ENCODE results near the gene AFG3L2.

Gene AFG3L2

DNA sequence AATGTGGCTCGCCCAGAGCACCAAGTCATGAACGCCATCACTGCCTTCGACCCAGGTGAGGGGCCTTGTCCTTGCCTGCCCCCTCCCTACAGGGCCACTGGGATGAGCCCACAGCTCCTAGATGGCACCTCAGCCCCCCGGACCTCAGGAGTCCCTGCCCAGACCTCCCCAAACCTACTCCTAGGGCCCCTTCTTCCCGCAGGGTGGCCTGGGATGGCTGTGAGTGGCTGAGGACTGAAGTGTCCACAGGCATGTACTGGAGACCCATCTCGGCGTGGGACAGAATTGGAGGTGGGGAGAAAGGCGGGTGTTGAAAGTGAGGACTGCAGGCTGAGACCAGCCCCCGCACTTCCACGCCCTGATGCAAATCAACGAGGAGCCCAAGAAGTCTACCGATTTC lies 71.8 kb downstream of the AFG3L2 start:
- peaks cover 32% of the 10 kb centered on the region for H3K27me3 ChIP-seq (ENCODE audit: control insufficient read depth, insufficient read depth, low read length)
- H3K4me3 ChIP-seq (ENCODE audit: low read depth, low read length) = no peak overlapping the region
- no peaks in the 10 kb centered on the region for H3K36me3 ChIP-seq (ENCODE audit: control insufficient read depth, insufficient read depth, low read length)
- H3K4me1 ChIP-seq (ENCODE audit: control insufficient read depth, insufficient read depth, low read length) = peaks cover 13% of the 10 kb centered on the region
- no peaks in the 10 kb centered on the region for H3K9me3 ChIP-seq (ENCODE audit: control insufficient read depth, insufficient read depth, low read length)
- H3K9ac ChIP-seq (ENCODE audit: low read depth, low read length) = no peak overlapping the region

DNA sequence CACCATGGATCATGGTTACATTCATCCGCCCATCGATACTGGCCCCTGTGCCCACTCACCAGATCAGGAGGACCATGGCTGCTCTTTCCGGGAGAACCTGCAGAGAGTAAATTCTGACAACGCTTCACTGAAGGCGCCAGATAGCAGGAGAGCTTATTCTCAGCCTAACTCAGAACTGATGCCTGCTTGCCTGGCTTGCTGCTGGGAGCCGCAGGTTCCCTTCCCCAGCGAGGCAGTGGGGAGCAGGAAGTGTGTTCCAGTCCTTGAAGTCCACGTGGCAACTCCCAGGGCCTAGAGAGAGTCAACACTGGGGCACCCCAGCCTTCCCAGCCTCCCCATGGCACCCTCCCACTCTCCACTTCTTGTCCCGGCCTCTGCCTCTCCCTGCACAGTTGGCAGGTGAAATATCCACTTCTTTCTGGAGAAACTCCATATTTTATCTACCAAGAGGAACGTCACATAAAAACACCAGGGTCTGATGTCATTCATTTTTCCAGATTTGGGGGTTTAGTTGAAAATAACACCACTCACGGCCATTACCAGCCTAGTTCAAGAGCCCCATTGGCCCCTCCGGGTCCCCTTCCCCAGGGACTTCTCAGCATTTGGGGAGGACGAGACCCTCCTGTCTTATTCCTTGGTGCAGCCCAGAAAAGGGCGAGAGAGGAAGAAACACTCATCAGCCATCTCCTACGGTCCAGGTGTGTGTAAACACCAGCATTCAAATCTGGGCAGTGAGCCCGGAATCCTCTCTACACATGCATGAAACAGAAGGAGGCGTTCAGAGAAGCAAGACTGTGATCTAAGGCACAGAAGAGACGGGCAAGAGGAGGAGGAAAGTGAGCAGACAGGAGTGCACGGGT lies 72.4 kb downstream of the AFG3L2 start:
- no peak overlapping the region for H3K4me3 ChIP-seq (ENCODE audit: low read depth, low read length)
- no peaks in the 10 kb centered on the region for H3K9me3 ChIP-seq (ENCODE audit: control insufficient read depth, insufficient read depth, low read length)
- peaks cover 11% of the 10 kb centered on the region for H3K4me1 ChIP-seq (ENCODE audit: control insufficient read depth, insufficient read depth, low read length)
- H3K9ac ChIP-seq (ENCODE audit: low read depth, low read length) = no peak overlapping the region
- H3K27me3 ChIP-seq (ENCODE audit: control insufficient read depth, insufficient read depth, low read length) = peaks cover 32% of the 10 kb centered on the region
- H3K36me3 ChIP-seq (ENCODE audit: control insufficient read depth, insufficient read depth, low read length) = no peaks in the 10 kb centered on the region

DNA sequence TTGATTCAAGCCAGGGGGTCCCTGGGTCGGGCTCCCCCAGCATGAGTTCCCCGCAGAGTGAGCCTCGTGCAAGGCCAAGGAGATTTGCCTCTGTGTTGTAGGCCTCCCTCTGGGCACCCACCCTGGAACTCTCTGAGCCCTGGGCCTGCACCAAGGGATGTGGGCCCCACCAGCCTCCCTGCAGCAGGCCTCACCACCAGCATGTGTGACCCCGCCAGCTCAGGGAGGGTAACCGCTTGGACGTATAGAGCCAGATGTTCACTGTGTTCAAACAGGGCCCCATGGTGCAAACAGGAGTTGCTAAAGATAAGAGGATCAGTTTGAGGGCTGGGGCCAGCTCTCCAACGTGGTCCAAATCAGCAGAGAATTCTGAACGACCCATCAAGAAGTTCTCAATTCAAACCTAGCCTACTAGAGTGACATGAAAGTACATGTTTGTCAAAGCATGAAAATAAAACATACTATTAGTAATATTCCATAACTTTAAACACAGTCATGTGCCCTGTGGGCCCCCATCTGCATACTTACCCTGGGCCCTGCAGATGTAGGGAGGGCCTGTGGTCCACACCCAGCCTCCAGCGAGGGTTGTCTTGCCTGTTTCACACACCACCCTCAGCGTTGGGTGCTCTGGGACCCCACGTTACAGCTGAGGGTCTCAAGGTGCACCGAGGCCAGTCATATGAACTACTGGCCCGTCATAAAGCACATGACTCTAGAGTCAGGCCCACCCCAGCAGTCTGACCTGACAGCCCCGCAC lies 74.5 kb downstream of the AFG3L2 start:
- Histone ChIP-seq H3K36me3 (ENCODE audit: control insufficient read depth, insufficient read depth, low read length) (no peaks in the 10 kb centered on the region), H3K4me3 (ENCODE audit: low read depth, low read length) (no peak overlapping the region), H3K4me1 (ENCODE audit: control insufficient read depth, insufficient read depth, low read length) (peaks cover 9% of the 10 kb centered on the region), H3K27me3 (ENCODE audit: control insufficient read depth, insufficient read depth, low read length) (peaks cover 32% of the 10 kb centered on the region), H3K9ac (ENCODE audit: low read depth, low read length) (no peak overlapping the region), H3K9me3 (ENCODE audit: control insufficient read depth, insufficient read depth, low read length) (no peaks in the 10 kb centered on the region)

DNA sequence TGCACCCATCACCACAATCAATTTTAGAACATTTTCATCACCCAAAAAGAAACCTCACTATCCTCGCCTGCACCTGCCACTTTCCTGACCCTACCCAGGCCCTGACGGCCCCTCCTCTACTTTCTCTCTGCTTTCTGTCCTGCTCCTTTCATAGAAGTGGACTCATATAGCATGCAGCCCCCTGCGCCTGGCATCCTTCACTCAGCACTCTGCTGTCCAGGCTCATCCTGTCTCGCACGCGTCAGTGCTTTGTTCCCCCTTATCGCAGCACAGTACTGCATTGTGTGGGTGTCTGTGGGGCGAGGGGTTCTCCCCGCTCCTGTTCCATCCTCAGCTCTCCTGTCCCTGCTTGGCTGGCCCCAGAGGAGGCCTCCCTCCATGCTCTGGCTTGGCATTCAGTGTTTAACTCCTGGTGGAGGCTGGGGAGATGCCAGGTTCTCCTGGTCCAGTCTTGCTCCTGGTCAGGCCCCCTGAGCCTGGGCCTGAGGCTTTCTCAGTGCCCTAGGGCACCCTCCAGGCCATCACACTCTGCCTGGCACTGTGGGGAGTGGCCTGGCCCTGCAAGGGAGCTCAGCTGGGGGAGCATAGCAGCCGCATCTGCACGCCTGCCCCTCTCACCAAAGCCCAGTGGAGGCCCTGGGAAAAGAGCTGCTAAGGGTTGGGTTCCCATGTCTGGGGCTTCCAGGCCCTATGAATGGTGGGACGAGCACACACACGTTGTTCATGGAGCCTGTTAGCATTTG lies 75.6 kb downstream of the AFG3L2 start:
- Histone ChIP-seq H3K9ac (ENCODE audit: low read depth, low read length) (no peak overlapping the region), H3K9me3 (ENCODE audit: control insufficient read depth, insufficient read depth, low read length) (no peaks in the 10 kb centered on the region), H3K27me3 (ENCODE audit: control insufficient read depth, insufficient read depth, low read length) (peaks cover 22% of the 10 kb centered on the region), H3K36me3 (ENCODE audit: control insufficient read depth, insufficient read depth, low read length) (no peaks in the 10 kb centered on the region), H3K4me3 (ENCODE audit: low read depth, low read length) (no peak overlapping the region), H3K4me1 (ENCODE audit: control insufficient read depth, insufficient read depth, low read length) (peaks cover 5% of the 10 kb centered on the region)

GRCh38 chr18:12299862-12300261 lies 77.2 kb downstream of the AFG3L2 start:
- no peaks in the 10 kb centered on the region for H3K4me1 ChIP-seq (ENCODE audit: control insufficient read depth, insufficient read depth, low read length)

DNA sequence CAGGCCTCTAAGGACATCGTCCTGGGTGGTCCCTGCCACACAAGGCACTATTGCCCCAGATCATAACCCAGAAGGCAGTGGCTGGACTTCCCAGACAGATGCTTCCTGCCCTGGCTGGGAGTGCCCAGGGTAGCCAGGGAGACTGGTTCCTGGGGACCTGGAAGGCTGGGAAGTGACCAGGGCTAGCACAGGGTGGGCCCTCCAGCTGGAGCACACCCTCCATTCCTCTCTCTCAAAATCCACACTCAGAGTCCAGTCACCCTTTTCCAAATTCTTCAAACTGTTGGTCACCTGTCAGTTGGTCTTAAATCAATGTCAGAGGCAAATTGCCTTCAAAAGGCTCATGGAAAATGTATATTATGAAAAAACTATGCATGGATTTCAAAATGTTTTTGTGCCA lies 80.6 kb downstream of the AFG3L2 start:
- H3K4me3 ChIP-seq (ENCODE audit: low read depth, low read length) = no peak overlapping the region
- no peaks in the 10 kb centered on the region for H3K27me3 ChIP-seq (ENCODE audit: control insufficient read depth, insufficient read depth, low read length)
- H3K4me1 ChIP-seq (ENCODE audit: control insufficient read depth, insufficient read depth, low read length) = no peaks in the 10 kb centered on the region
- no peaks in the 10 kb centered on the region for H3K36me3 ChIP-seq (ENCODE audit: control insufficient read depth, insufficient read depth, low read length)
- H3K9ac ChIP-seq (ENCODE audit: low read depth, low read length) = no peak overlapping the region
- no peaks in the 10 kb centered on the region for H3K9me3 ChIP-seq (ENCODE audit: control insufficient read depth, insufficient read depth, low read length)

More at GRCh38 chr18:12299862-12300261, 77.2 kb downstream of the AFG3L2 start:
- Histone ChIP-seq H3K4me3 (ENCODE audit: low read depth, low read length) (no peak overlapping the region), H3K27me3 (ENCODE audit: control insufficient read depth, insufficient read depth, low read length) (peaks cover 9% of the 10 kb centered on the region), H3K9me3 (ENCODE audit: control insufficient read depth, insufficient read depth, low read length) (no peaks in the 10 kb centered on the region), H3K36me3 (ENCODE audit: control insufficient read depth, insufficient read depth, low read length) (no peaks in the 10 kb centered on the region), H3K9ac (ENCODE audit: low read depth, low read length) (no peak overlapping the region)

- H3K36me3 ChIP-seq (ENCODE audit: control insufficient read depth, insufficient read depth, low read length) = no peaks in the 10 kb centered on the region
- no peaks in the 10 kb centered on the region for H3K4me1 ChIP-seq (ENCODE audit: control insufficient read depth, insufficient read depth, low read length)
- H3K4me3 ChIP-seq (ENCODE audit: low read depth, low read length) = no peak overlapping the region
- H3K9ac ChIP-seq (ENCODE audit: low read depth, low read length) = no peak overlapping the region
- H3K9me3 ChIP-seq (ENCODE audit: control insufficient read depth, insufficient read depth, low read length) = no peaks in the 10 kb centered on the region
- no peaks in the 10 kb centered on the region for H3K27me3 ChIP-seq (ENCODE audit: control insufficient read depth, insufficient read depth, low read length)
Observed at GRCh38 chr18:12296087-12296403, 81.0 kb downstream of the AFG3L2 start.

GRCh38 chr18:12295389-12296086 lies 81.5 kb downstream of the AFG3L2 start:
- no peak overlapping the region for H3K9ac ChIP-seq (ENCODE audit: low read depth, low read length)
- no peak overlapping the region for H3K4me3 ChIP-seq (ENCODE audit: low read depth, low read length)
- no peaks in the 10 kb centered on the region for H3K36me3 ChIP-seq (ENCODE audit: control insufficient read depth, insufficient read depth, low read length)
- no peaks in the 10 kb centered on the region for H3K9me3 ChIP-seq (ENCODE audit: control insufficient read depth, insufficient read depth, low read length)
- H3K27me3 ChIP-seq (ENCODE audit: control insufficient read depth, insufficient read depth, low read length) = no peaks in the 10 kb centered on the region
- no peaks in the 10 kb centered on the region for H3K4me1 ChIP-seq (ENCODE audit: control insufficient read depth, insufficient read depth, low read length)

DNA sequence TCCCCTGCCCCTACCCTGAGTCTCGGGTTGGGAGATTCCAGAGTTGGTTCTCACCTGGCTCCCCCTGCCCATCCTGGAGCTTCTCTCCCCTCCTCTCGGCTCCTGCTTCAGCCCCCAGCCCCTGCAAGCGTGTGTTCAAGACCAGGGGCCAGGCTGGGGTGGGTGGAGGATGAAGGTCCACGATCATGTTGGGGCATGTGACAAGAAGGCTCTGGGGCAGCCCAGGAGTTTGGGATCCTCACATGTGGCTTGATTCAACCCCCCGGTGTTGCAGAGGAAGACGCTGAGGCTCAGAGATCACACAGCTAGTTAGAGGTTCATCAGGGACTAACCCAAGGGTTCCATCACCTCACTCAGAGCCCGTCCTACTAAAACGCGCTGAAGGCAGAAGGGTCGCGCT lies 83.2 kb downstream of the AFG3L2 start:
- H3K9me3 ChIP-seq (ENCODE audit: control insufficient read depth, insufficient read depth, low read length) = no peaks in the 10 kb centered on the region
- no peak overlapping the region for H3K9ac ChIP-seq (ENCODE audit: low read depth, low read length)
- H3K36me3 ChIP-seq (ENCODE audit: control insufficient read depth, insufficient read depth, low read length) = no peaks in the 10 kb centered on the region
- peaks cover 8% of the 10 kb centered on the region for H3K27me3 ChIP-seq (ENCODE audit: control insufficient read depth, insufficient read depth, low read length)
- H3K4me3 ChIP-seq (ENCODE audit: low read depth, low read length) = no peak overlapping the region
- peaks cover 4% of the 10 kb centered on the region for H3K4me1 ChIP-seq (ENCODE audit: control insufficient read depth, insufficient read depth, low read length)

- Histone ChIP-seq H3K4me1 (ENCODE audit: control insufficient read depth, insufficient read depth, low read length) (peaks cover 4% of the 10 kb centered on the region), H3K9me3 (ENCODE audit: control insufficient read depth, insufficient read depth, low read length) (no peaks in the 10 kb centered on the region), H3K36me3 (ENCODE audit: control insufficient read depth, insufficient read depth, low read length) (no peaks in the 10 kb centered on the region), H3K4me3 (ENCODE audit: low read depth, low read length) (no peak overlapping the region), H3K27me3 (ENCODE audit: control insufficient read depth, insufficient read depth, low read length) (peaks cover 26% of the 10 kb centered on the region), H3K9ac (ENCODE audit: low read depth, low read length) (no peak overlapping the region)
Observed at GRCh38 chr18:12291690-12292089, 85.3 kb downstream of the AFG3L2 start.

DNA sequence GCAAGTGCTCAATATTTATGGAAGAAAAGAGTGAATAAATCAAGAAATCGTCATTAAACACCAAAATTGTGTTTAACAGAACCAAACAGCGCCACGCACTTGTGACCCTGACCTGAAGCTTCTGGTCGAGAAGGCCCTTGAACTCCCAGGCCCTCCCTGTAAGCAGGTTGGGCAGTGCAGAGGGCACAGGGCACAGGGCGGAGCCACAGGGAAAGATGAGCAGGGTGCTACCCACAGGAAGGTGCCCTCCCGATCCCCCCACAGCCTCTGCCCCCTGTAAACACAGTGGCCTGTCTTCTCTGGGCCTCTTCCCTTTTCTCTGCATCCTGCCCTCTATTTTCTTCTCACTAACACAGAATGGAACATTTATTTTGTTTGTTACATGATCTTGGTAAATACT lies 85.9 kb downstream of the AFG3L2 start:
- Histone ChIP-seq H3K36me3 (ENCODE audit: control insufficient read depth, insufficient read depth, low read length) (no peaks in the 10 kb centered on the region), H3K4me3 (ENCODE audit: low read depth, low read length) (no peak overlapping the region), H3K9ac (ENCODE audit: low read depth, low read length) (no peak overlapping the region), H3K9me3 (ENCODE audit: control insufficient read depth, insufficient read depth, low read length) (no peaks in the 10 kb centered on the region), H3K4me1 (ENCODE audit: control insufficient read depth, insufficient read depth, low read length) (peaks cover 4% of the 10 kb centered on the region), H3K27me3 (ENCODE audit: control insufficient read depth, insufficient read depth, low read length) (peaks cover 31% of the 10 kb centered on the region)
